ENCODE results near the gene LIMS1.

The LIMS1 gene

DNA sequence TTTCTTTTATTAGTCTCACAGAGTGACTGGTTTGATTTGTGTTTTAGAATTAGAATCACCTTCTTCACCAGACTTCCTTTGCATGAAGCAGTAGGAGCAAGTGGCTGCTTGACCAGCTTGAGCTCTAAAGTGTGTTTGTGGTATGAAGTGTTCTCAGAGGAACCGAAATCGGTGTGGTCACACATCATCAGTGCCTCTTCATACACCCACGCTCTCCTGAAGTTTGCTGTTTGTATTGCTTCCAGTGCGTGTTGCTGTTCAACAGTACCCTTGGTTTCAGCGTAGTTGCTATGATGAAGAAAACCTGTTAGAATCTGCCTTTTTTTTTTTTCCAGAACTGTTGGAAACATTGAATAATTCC lies 77.9 kb downstream of the LIMS1 start:
- peak; percentile 90 for DNase-seq (ENCODE audit: low read depth, low spot score)
- H3K27ac ChIP-seq, result peak overlapping the region; percentile 70

DNA sequence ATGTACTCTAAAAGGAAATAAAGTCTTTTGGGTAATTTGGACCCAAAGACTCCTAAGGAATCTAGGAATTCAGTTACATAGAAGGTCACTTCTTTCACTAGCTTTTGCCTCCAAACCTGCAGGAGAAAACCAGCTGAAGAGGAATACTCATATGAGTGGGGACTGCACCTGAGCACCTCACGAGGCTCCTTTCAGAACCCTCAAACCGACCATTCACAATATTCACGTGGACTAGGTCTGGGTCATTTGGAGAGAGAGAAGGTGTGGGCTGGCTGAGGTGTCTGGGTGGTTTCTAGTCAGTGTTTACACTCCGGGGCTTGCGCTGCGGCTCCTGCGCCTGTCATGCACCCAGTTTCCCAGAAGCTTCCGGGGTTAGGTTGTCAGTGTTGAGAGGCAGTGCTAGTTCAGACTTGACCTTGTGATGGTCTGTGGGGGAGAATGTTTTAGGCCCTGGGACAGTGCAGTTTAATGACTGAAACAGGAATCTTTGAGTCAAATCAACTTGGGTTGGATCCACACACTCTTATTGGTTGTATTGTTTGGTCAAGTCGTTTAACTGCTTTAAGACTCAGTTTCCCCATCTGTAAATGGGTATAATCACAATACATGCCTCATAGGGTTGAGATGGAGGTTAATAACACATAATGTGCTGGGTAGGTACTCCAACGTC lies 78.4 kb downstream of the LIMS1 start:
- peak overlapping the region; percentile 70 for H3K27ac ChIP-seq
- DNase-seq (ENCODE audit: low read depth, low spot score), result peak; percentile 74

DNA sequence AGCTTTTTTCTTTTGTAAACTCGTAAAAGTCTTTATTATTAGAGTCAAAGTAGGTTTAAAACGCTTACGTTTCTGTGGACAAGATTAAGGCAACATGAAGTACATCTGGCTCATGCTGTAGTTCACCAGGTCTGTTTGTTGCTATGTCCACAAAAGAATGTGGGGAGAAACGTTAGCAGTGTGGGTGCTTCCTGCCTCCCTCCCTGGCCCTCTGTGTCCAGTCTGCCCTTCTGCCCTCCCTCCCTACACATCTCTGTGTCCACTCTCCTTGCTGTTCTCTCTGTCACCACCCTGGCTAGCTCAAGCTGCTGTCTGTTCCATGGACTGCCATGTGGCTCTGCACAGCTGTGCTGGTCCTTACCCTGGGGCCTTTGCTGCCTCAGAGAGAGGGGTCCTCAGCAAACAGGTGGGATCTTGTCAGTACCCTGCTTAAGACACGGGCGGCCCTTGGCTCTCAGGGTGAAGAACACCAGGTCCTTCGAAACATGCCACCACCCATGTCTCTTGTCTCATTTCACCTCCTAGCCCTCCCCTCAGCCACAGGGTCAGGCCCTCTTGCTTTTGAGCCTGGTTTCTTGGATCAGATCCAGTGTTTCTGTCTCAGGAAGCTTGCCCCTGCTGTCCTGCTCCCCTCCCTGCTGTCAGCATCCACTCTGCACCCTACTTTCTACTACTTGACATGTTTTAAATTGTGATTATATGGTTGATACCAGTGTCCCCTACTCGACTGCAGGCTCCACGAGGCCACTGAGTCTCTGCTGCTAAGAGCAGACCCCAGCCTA lies 79.2 kb downstream of the LIMS1 start:
- H3K27ac ChIP-seq, result peak overlapping the region; percentile 70
- DNase-seq (ENCODE audit: low read depth, low spot score), result no peak

DNA sequence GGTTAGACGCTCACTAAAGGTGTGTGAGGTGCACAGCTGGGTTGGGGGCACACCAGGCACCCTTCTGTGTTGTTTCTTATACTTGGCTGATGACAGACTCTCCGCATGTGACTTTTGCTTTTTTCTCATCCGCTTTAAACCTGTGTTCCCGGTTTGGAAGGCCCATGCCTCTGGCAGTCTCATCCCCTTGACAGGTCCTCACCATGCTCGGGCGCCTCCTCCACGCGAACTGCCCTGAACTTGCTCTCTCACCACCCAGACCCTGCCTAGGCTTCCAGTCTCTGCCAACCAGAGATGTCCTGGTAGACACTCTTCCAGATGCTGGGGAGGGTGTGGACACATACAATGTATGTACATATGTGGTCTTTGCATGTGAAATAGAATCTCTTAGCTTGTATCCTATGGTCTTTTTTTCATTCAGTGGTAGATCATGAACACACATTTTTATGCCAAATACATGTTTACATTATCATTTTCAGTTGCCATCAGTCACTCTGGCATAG lies 79.8 kb downstream of the LIMS1 start:
- no peak for DNase-seq (ENCODE audit: low read depth, low spot score)
- H3K27ac ChIP-seq, result no peak overlapping the region

DNA sequence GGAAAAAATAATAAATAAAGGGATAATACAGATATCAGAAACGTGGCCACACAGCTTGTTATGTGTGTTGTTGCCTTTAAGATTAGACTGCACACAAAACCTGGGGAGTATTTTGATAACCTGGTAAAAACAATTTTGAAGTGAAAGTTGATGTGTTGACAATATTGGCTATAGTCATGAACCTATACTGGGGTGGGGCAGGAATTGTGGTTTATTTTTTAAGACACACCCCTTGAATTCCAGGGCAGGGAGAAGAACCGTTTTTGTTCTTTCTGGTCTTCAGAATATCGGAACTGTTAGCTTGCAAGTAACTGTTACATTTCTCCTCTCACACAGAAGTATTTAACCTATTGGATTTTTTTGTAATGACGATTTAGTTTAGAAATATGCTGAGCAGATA lies 80.4 kb downstream of the LIMS1 start:
- H3K27ac ChIP-seq, result no peak overlapping the region
- DNase-seq (ENCODE audit: low read depth, low spot score), result no peak

DNA sequence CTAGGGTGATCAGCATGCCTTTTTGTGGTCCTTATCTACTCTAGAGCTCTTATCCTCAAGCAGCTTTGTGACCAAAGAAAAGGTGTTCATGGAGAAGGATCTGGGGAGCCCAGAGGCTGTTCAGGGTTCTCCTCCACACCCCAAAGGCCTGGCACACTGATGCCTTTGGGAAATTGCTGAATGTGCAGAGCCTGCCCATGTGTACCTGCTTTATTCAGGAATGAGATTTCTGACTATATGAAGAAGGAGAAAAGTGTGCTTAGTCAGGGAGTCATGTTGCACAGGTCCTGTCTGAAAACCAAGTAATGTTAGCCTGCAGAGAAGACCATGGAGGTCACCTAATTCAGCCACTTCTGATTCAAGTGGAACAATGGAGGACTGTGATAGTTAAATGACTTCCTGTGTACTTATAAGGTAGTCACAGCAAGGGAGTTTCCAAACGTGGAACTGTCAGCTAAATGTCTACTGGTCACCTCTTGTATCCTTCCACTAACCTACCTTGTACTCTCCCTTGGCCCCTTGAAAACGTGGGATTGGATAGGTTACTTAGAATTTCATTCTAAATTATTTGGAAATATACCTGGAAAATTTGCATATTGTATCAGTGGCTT lies 81.3 kb downstream of the LIMS1 start:
- no peak overlapping the region for H3K27ac ChIP-seq
- DNase-seq (ENCODE audit: low read depth, low spot score), result no peak

DNA sequence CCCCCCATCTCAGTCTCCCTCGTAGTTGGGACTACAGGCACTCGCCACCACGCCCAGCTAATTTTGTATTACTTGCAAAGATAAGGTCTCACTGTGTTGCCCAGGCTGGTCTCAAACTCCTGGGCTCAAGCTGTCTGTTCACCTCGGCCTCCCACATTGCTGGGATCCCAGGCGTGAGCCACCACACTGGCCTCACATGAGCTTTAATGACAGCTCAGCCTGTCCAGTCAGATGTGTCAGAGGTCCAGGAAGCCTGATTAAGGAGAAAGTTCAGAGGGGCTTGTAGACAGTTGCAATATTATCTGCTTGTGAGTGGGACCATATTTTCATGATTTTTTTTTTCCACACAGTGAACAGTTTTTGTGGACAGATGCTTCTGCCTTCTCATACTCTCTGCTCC lies 82.0 kb downstream of the LIMS1 start:
- DNase-seq (ENCODE audit: low read depth, low spot score), result no peak
- peak overlapping the region; percentile 42 for H3K27ac ChIP-seq

DNA sequence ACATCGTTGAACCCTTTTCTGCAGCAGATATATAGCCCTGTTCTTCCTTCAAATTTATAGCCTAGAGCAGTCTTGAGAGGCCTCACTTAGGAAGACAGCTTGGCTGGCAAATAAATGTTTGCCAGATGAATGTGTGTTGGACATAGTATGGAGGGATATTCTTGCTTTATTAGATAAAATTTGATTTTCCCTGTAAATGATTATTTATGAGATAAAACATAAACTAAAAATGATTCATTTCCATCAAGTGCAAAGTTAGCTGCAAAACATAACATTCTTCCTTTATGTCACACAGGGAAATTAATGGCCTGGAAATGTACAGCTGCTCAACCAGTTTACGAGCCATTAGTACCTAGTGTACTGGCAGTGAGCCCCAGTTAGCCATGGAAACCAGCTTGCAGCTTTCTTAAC lies 82.5 kb downstream of the LIMS1 start:
- H3K27ac ChIP-seq, result peak overlapping the region; percentile 42
- no peak for DNase-seq (ENCODE audit: low read depth, low spot score)

DNA sequence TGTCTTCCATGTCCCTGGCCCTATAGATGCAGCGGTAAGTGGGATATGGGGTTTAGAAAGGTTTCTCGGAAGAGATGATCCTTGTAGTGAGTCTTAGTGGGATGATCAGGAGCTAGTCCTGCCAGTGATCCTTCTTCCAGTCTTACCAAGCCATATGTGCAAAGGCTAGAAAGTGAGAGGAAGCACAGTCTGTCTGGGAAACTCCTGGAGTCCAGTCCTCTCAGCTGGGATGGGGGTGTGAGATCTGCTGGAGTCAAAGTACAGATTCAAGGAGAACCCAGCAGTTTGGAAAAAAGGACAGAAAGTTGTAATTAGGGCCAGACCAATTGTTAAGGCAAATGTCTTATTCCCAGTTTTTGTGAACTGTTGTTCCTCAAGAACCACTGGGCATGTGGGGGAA lies 83.3 kb downstream of the LIMS1 start:
- peak overlapping the region; percentile 42 for H3K27ac ChIP-seq
- no peak for DNase-seq (ENCODE audit: low read depth, low spot score)

DNA sequence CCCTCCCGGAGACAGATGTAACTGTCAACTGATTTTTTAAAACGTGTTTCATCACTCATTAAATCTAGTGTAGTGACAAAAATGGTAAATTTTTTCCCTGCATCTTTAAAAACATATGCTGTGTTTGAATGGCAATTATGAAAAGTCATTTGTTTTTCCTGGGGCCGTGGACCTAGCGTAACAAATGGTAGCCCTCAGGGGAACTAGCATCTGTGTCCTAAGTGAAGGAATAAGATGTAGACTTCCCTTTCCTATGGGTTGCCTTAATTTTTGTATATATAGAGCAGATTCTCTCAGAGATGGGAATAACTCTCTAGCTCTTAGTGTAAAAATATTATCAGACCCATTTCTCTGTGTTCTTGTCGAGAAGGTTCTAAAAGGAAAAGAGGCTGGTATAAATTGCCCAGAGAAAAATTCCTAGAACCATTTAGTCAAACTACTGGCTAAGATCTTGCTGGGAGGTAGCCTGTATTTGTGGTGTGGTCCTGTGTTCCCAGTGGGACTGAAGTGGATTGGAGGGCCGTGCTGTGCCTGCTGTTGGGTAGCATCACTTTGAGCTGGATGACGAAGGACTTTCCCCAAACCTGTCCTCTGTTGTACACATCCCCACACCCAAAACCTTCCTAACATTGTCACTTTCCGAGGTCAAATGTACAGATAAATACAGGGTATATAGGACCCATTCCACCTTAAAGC lies 85.8 kb downstream of the LIMS1 start:
- no peak for DNase-seq (ENCODE audit: low read depth, low spot score)
- H3K27ac ChIP-seq, result peak overlapping the region; percentile 87

DNA sequence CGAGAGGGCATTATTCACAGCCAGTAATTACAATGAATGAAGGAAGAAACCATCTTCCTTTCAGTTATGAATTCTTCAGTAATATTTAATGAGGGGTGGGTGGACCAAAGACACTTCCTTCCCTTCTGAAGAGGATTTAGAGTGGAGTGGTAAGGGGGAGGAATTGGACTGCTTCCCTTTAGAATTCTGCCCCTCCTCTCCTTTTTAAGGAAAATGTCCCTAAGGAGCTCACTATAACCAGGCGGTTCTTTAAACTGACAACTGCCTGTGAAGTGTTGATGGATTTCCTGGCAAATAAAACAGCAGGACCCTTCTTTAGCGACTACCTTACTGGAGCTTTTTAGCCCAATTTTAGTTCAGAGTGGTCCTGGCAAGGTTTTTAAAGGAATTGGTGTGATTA lies 86.4 kb downstream of the LIMS1 start:
- peak overlapping the region; percentile 87 for H3K27ac ChIP-seq
- no peak for DNase-seq (ENCODE audit: low read depth, low spot score)

DNA sequence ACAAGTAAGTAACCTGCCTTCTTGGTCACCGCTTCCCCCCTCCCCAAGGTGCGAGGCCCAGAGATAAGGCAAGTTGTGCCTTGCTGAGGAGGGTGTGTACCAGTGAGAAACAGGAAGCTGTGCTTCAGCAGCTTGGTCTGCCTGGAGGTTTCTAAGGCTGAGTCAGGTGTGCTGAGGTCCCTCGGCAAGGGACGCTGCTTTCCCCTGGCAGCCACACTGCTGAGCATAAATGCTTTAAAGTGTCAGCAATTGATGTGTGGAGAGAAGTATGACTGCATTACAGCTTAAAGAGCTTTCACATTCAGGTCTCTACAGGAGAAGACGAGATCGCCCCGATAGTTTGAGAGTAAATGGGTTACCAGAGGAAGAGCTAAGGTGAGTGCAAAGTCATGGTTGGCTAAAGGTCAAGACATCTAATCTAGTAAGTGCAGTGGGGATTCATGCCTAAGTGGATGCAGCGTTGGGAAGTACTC lies 86.9 kb downstream of the LIMS1 start:
- DNase-seq (ENCODE audit: low read depth, low spot score), result peak; percentile 73

DNA sequence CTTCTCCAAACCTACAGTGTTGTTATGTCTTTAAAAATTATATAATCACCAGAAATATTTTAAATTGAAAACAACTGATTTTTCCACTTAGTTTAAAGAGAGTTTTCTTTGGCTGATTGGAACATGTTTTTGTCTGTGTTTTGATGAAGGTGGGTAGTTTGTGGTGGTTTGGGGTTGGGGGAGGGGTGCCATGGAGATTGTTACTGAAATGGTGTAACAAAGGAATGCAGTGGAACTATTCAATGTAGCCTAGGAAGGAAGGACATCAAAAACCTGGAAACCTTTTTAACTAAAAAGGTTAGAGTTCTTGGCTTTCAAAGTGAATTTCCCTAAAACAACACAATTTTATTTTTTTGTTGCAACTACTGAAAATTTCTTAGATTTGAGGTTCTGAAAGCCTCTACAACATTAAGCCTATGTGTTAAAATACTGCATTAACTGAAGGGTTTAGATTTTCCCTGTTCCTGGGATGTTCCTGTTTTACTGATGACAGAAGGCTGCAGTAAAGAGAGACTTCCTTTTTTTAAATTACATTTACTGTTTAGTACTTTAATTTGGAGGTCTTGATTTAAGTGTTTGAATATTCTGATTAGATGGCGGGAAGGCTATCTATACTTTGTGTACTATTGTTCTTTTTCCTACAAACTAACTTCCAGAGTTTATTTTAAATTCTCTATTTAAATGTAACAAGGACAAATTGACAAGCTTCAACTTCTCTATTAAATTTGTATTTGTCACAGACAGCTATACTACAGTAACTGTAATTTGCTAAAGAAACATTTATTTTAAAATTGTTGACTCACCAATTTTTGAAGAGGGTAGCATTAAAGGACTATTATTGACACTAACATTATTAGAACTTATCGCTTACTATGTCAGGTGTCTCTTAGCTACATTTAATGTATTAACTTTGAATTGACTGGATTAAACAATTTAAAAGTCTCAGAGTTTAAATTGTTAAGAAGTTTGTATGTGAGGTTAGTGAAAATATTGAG lies 87.7 kb downstream of the LIMS1 start:
- H3K27ac ChIP-seq, result peak overlapping the region; percentile 87
- no peak for DNase-seq (ENCODE audit: low read depth, low spot score)

More for the DNA sequence above, 86.9 kb downstream of the LIMS1 start:
- H3K27ac ChIP-seq, result peak overlapping the region; percentile 87

DNA sequence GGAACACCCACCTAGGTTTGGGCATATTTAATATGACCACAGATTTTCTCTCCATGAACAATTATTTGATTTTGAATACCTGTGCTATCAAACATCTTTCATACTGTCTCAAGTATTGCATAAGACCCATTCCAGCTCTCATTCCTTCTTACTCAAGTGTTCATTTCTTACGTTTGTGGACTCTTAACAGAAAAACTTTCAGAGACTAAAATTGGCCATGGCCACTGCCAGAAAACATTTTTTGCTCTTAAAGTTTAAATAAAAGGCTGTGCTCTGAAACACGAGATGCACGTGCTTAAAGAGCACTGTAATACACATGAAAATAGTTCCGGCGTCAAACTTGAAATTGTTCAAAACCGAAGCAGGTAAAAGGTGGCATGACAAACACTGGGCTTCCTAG lies 89.3 kb downstream of the LIMS1 start:
- H3K27ac ChIP-seq, result peak overlapping the region; percentile 0
- no peak for DNase-seq (ENCODE audit: low read depth, low spot score)

DNA sequence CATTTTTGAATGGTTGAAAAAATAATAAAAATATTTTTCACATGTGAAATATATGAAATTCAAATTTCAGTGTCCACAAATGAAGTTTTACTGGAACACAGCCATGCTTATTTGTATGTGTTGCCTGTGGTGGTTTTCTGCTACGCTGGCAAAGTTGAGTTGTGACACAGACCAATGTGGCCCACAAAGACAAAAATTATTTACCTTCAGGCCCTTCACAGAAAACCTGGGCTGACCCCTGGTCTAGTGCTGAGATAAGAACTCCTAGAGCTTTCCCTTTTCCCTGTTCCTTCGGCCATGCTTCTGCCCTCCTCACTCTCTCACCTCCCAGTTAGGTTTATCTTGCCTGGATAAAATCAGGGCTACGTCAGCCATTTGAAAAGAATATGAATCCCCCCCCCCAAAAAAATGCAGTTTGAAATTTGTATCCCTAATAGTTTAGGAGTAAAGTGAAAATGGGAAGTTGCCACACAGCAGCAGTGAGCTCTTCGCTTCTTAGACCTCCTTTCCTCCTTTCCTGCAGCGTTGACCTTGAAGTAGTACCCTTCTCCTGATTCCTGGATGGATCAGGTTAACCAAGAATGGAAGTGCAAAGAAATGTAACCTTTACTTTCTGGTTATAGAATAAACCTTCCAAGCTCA lies 91.0 kb downstream of the LIMS1 start:
- no peak overlapping the region for H3K27ac ChIP-seq
- no peak for DNase-seq (ENCODE audit: low read depth, low spot score)

DNA sequence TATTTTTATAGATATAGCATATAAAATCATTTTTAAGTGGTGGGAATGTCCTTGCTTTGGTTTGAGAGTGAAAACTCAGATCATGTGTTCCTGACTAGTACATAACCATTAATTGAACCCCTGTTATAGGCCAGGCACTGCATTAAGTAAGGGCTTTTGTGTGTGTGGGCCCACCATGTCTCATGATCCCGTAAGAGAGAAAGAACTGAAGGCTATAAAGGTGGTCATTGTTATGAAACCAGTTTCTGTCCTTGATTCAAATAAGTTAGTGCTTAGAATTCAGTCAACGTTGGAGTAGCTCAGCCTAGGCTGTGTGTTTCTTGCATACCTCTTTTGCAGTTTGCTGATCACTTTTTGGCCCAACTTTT lies 91.5 kb downstream of the LIMS1 start:
- DNase-seq (ENCODE audit: low read depth, low spot score), result no peak
- no peak overlapping the region for H3K27ac ChIP-seq

DNA sequence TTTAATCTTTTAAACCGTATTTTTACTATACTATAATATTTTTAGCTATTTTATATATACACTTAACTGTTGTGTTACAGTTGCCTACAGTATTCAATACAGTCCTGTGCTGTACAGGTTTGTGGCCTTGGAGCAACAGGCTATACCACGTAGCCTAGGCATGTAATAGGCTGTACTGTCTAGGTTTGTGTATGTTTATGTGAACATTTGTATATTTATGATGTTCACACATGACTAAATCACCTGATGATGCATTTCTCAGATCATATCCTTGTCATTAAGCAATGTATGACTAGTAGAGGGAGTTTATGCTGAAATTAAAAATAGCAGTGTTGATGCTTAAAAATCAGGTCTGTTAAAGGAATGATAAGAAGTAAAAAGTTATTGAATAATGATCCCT lies 92.7 kb downstream of the LIMS1 start:
- H3K27ac ChIP-seq, result no peak overlapping the region
- DNase-seq (ENCODE audit: low read depth, low spot score), result no peak

DNA sequence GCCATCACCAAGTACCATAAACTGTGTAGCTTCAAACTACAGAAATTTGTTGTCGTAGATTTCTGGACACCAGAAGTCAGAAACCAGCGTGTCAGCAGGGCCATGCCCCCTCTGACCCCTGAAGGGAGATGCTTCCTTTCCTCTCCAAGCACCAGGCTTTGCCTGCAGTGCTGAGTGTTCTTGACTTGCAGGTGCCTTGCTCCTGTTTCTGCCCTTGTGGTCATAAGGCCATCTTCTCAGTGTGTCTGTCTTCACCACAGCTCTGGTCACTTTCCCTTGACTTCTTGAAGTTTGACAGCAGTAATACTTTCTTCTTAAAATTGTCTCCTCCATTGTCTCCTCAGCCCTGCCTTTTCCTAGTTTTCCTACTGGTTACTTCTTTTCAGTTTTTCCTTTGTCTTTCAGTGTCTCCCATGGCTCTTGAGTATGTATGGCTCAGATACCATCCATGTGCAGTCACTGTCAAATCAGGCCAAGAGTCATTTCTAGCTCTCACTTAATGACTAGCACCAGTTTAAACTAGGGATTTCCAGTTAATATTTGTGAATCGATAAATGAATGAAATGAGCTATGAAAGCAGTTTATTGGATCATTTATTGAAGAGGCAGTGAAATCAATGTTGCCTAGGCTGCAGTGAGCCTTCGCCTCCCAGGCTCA lies 93.8 kb downstream of the LIMS1 start:
- DNase-seq (ENCODE audit: low read depth, low spot score), result no peak
- H3K27ac ChIP-seq, result no peak overlapping the region

DNA sequence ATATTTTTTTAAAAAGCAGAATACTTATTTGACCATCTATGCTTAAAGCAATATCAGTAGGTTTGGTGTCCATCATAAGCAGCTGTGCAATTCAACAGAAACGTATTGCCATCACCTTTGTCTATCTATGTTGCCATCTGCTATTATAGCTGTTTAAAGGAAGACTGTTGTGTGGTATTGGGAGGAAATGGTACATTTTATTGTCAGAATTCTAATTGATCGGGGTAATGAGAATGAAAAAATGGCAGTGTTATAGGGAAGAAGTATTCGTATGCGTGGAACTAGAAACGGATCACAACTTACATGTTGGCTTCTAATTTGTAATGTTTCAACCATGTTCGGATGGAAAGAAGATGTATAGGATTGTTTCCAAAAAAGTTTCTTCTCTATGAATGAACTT lies 94.7 kb downstream of the LIMS1 start:
- H3K27ac ChIP-seq, result no peak overlapping the region
- DNase-seq (ENCODE audit: low read depth, low spot score), result no peak
